WTC11 (cell line): ENCODE data around the gene CPNE1. TPM values are rescaled to one million over a fixed set of nuclear protein-coding genes. Genes with fewer than 3 reads are reported as not detected.

Source experiments
- ATAC-seq: fragments of 200-7000 bp; cut with Tn5 transposase; 2 replicates; pipeline ENCODE4 v1.10.0; 2021; ENCODE audit warnings: mild to moderate bottlenecking, moderate library complexity
- CTCF ChIA-PET: fragments of 300-600 bp; sonication (Branson Sonifier 250); formaldehyde crosslinking; loops from one replicate; lab custom pipeline; 2021; ENCODE audit warnings: antibody characterized with exemption; lab: Charles Lee
- POLR2A ChIA-PET: fragments of 350-600 bp; sonication (Branson Sonifier 250); formaldehyde crosslinking; loops from one replicate; lab custom pipeline; 2021; ENCODE audit warnings: antibody characterized with exemption; lab: Charles Lee
- DNase-seq: peaks from one replicate; pipeline ENCODE4 v3.0.0; 2021; ENCODE audit warnings: low spot score
- H3K27ac Mint-ChIP-seq: 2 replicates; pipeline ENCODE4 v1.8.0; 2021; ENCODE audit warnings: mixed read lengths
- H3K27me3 Mint-ChIP-seq: 2 replicates; pipeline ENCODE4 v1.8.0; 2021; ENCODE audit warnings: low read depth, mild to moderate bottlenecking, moderate library complexity, mixed read lengths
- H3K36me3 Mint-ChIP-seq: 2 replicates; pipeline ENCODE4 v1.8.0; 2021; ENCODE audit warnings: mixed read lengths
- H3K4me1 Mint-ChIP-seq: 2 replicates; pipeline ENCODE4 v1.8.0; 2022; ENCODE audit warnings: mixed read lengths
- H3K4me3 Mint-ChIP-seq: 2 replicates; pipeline ENCODE4 v1.8.0; 2021; ENCODE audit warnings: mild to moderate bottlenecking, moderate library complexity, mixed read lengths
- H3K9me3 Mint-ChIP-seq: 2 replicates; pipeline ENCODE4 v1.8.0; 2021; ENCODE audit warnings: mixed read lengths
- CBFB ChIP-seq: sonication (generic); formaldehyde crosslinking; IDR thresholded peaks from 2 replicates; pipeline ENCODE4 v1.8.1; 2022; ENCODE audit warnings: mild to moderate bottlenecking, low read depth, missing genetic modification reagents
- FOXK1 ChIP-seq: sonication (generic); formaldehyde crosslinking; IDR thresholded peaks from 2 replicates; pipeline ENCODE4 v1.8.0; 2022; ENCODE audit warnings: mild to moderate bottlenecking, moderate library complexity, missing genetic modification reagents
- GABPB1 ChIP-seq: sonication (generic); formaldehyde crosslinking; IDR thresholded peaks from 2 replicates; pipeline ENCODE4 v1.8.1; 2023; ENCODE audit warnings: mild to moderate bottlenecking, missing genetic modification reagents
- IRF2 ChIP-seq: sonication (generic); formaldehyde crosslinking; IDR thresholded peaks from 2 replicates; pipeline ENCODE4 v1.8.0; 2022; ENCODE audit warnings: low read depth, missing genetic modification reagents, borderline replicate concordance
- KAT7 ChIP-seq: sonication (generic); formaldehyde crosslinking; IDR thresholded peaks from 2 replicates; pipeline ENCODE4 v1.8.1; 2023; ENCODE audit warnings: missing genetic modification reagents, mild to moderate bottlenecking, borderline replicate concordance
- RELA ChIP-seq: sonication (generic); formaldehyde crosslinking; IDR thresholded peaks from 2 replicates; pipeline ENCODE4 v1.8.1; 2022; ENCODE audit warnings: missing genetic modification reagents, mild to moderate bottlenecking, borderline replicate concordance
- ZNF232 ChIP-seq: sonication (generic); formaldehyde crosslinking; IDR thresholded peaks from 2 replicates; pipeline ENCODE4 v1.8.0; 2022; ENCODE audit warnings: mild to moderate bottlenecking, missing genetic modification reagents
- total RNA-seq: library from RNA; stranded (reverse); gene quantifications from 3 replicates; pipeline ENCODE4 v1.2.3, GENCODE V29; 2021
- TF ChIP-seq, protein P1 (sequence below): sonication (generic); formaldehyde crosslinking; IDR thresholded peaks from 2 replicates; pipeline ENCODE4 v1.8.1; 2022; ENCODE audit warnings: missing genetic modification reagents, borderline replicate concordance
- TF ChIP-seq, protein P2 (sequence below): sonication (generic); formaldehyde crosslinking; IDR thresholded peaks from 2 replicates; pipeline ENCODE4 v1.8.1; 2023; ENCODE audit warnings: mild to moderate bottlenecking, missing genetic modification reagents
- TF ChIP-seq, protein P3 (sequence below): fragments of 250-450 bp; sonication (Bioruptor Pico); IDR thresholded peaks from 2 replicates; pipeline ENCODE4 v1.9.0; 2021; ENCODE audit warnings: mild to moderate bottlenecking
- TF ChIP-seq, protein P4 (sequence below): sonication (generic); formaldehyde crosslinking; IDR thresholded peaks from 2 replicates; pipeline ENCODE4 v1.8.1; 2022; ENCODE audit warnings: mild to moderate bottlenecking, missing genetic modification reagents, moderate library complexity, borderline replicate concordance
- TF ChIP-seq, protein P5 (sequence below): sonication (generic); formaldehyde crosslinking; IDR thresholded peaks from 2 replicates; pipeline ENCODE4 v1.8.0; 2023; ENCODE audit warnings: missing genetic modification reagents, mild to moderate bottlenecking, borderline replicate concordance
- TF ChIP-seq, protein P6 (sequence below): fragments of 250-450 bp; sonication (Bioruptor Pico); IDR thresholded peaks from 2 replicates; pipeline ENCODE4 v1.9.0; 2021; ENCODE audit warnings: moderate library complexity, mild to moderate bottlenecking, inconsistent platforms, borderline replicate concordance

Gene CPNE1
- total RNA-seq, 1 experiment from 2014 or later: 312 TPM

DNA sequence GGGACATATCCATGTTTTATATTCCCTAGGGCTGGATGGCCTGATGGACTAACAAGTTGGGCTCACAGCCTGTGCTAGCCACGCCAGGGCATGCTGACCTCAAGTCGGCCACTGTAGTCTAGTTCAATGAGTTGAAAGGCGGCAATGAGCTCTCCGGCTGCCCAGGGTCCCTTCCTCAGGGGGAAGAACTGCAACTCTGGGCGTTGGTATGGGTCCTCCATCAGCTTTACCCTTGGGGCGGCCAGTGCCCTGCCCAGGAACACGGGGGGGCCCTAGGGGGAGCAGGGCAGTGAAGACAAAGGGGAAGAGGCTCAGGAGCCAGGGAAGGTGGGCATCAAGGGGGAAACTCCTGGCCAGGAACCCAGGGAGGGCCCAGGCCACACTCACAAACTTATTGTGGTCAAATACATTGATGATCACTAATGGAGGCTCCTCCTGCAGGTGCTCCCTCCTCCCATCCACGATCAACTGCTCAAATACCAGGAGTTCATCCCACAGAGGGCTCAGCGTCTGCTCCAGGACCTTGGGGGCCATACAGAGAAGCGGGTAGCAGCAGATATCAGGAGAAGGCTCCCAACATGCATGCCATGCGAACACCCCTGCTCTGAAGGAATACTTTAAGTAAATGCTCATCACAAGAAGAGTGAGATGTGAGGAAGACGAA, 81.8 kb downstream of the CPNE1 start:
- Mint-ChIP-seq H3K4me1 (no peaks in the 10 kb centered on the region), H3K9me3 (peaks cover 12% of the 10 kb centered on the region), H3K27me3 (no peaks in the 10 kb centered on the region), H3K36me3 (no peaks in the 10 kb centered on the region), H3K4me3 (no peak overlapping the region), H3K27ac (no peak overlapping the region)
- TF ChIP-seq, protein P1, sequence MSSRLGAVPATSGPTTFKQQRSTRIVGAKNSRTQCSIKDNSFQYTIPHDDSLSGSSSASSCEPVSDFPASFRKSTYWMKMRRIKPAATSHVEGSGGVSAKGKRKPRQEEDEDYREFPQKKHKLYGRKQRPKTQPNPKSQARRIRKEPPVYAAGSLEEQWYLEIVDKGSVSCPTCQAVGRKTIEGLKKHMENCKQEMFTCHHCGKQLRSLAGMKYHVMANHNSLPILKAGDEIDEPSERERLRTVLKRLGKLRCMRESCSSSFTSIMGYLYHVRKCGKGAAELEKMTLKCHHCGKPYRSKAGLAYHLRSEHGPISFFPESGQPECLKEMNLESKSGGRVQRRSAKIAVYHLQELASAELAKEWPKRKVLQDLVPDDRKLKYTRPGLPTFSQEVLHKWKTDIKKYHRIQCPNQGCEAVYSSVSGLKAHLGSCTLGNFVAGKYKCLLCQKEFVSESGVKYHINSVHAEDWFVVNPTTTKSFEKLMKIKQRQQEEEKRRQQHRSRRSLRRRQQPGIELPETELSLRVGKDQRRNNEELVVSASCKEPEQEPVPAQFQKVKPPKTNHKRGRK: no peak
- ATAC-seq: no peak
- CTCF ChIA-PET: interaction anchor here (0.9 kb wide), 1 partner anchor 22 kb away, joined by 3 read pairs; no protein-coding TSS in a partner anchor
- DNase-seq: no peak
- POLR2A ChIA-PET: no interaction called here

DNA sequence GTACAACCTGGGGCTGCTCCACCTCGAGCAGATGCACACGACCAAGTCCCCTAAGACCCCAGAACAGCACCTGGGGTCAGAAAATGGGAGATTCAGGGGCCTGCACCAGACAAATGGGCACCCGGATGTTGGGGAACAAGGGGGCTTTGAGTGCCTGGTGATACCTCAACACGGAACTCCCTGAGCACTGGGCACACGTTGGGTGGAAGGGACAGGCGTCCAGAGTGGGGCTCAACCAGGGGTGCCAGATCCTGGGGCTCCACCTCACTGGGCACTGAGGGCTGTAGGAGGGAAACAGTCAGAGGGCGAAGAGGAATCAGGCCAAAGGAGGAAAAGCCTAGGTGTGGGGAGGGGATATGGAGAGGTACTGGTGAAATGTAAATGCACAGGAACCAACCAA, 82.6 kb downstream of the CPNE1 start:
- H3K4me3 Mint-ChIP-seq: no peak overlapping the region
- no peak for ATAC-seq
- H3K9me3 Mint-ChIP-seq: peaks cover 12% of the 10 kb centered on the region
- H3K4me1 Mint-ChIP-seq: no peaks in the 10 kb centered on the region
- POLR2A ChIA-PET: no interaction called here
- no peak for DNase-seq
- TF ChIP-seq, protein P2, sequence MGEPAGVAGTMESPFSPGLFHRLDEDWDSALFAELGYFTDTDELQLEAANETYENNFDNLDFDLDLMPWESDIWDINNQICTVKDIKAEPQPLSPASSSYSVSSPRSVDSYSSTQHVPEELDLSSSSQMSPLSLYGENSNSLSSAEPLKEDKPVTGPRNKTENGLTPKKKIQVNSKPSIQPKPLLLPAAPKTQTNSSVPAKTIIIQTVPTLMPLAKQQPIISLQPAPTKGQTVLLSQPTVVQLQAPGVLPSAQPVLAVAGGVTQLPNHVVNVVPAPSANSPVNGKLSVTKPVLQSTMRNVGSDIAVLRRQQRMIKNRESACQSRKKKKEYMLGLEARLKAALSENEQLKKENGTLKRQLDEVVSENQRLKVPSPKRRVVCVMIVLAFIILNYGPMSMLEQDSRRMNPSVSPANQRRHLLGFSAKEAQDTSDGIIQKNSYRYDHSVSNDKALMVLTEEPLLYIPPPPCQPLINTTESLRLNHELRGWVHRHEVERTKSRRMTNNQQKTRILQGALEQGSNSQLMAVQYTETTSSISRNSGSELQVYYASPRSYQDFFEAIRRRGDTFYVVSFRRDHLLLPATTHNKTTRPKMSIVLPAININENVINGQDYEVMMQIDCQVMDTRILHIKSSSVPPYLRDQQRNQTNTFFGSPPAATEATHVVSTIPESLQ (CRISPR knock-in tag): no peak
- TF ChIP-seq, protein P3, sequence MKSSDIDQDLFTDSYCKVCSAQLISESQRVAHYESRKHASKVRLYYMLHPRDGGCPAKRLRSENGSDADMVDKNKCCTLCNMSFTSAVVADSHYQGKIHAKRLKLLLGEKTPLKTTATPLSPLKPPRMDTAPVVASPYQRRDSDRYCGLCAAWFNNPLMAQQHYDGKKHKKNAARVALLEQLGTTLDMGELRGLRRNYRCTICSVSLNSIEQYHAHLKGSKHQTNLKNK (CRISPR knock-in tag): no peak
- TF ChIP-seq, protein P4, sequence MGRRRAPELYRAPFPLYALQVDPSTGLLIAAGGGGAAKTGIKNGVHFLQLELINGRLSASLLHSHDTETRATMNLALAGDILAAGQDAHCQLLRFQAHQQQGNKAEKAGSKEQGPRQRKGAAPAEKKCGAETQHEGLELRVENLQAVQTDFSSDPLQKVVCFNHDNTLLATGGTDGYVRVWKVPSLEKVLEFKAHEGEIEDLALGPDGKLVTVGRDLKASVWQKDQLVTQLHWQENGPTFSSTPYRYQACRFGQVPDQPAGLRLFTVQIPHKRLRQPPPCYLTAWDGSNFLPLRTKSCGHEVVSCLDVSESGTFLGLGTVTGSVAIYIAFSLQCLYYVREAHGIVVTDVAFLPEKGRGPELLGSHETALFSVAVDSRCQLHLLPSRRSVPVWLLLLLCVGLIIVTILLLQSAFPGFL: no peak
- no peak for TF ChIP-seq RELA (CRISPR knock-in tag)
- TF ChIP-seq CBFB: no peak
- TF ChIP-seq IRF2 (CRISPR knock-in tag): no peak
- TF ChIP-seq, protein P5, sequence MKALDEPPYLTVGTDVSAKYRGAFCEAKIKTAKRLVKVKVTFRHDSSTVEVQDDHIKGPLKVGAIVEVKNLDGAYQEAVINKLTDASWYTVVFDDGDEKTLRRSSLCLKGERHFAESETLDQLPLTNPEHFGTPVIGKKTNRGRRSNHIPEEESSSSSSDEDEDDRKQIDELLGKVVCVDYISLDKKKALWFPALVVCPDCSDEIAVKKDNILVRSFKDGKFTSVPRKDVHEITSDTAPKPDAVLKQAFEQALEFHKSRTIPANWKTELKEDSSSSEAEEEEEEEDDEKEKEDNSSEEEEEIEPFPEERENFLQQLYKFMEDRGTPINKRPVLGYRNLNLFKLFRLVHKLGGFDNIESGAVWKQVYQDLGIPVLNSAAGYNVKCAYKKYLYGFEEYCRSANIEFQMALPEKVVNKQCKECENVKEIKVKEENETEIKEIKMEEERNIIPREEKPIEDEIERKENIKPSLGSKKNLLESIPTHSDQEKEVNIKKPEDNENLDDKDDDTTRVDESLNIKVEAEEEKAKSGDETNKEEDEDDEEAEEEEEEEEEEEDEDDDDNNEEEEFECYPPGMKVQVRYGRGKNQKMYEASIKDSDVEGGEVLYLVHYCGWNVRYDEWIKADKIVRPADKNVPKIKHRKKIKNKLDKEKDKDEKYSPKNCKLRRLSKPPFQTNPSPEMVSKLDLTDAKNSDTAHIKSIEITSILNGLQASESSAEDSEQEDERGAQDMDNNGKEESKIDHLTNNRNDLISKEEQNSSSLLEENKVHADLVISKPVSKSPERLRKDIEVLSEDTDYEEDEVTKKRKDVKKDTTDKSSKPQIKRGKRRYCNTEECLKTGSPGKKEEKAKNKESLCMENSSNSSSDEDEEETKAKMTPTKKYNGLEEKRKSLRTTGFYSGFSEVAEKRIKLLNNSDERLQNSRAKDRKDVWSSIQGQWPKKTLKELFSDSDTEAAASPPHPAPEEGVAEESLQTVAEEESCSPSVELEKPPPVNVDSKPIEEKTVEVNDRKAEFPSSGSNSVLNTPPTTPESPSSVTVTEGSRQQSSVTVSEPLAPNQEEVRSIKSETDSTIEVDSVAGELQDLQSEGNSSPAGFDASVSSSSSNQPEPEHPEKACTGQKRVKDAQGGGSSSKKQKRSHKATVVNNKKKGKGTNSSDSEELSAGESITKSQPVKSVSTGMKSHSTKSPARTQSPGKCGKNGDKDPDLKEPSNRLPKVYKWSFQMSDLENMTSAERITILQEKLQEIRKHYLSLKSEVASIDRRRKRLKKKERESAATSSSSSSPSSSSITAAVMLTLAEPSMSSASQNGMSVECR (CRISPR knock-in tag): no peak
- no peak for TF ChIP-seq FOXK1 (CRISPR knock-in tag)
- TF ChIP-seq KAT7 (CRISPR knock-in tag): no peak
- no peak overlapping the region for H3K27ac Mint-ChIP-seq
- no peaks in the 10 kb centered on the region for H3K27me3 Mint-ChIP-seq
- no peaks in the 10 kb centered on the region for H3K36me3 Mint-ChIP-seq
- CTCF ChIA-PET: interaction anchor here (0.5 to 0.9 kb wide), 2 partner anchors 22 to 411 kb away, joined by 3 read pairs; no protein-coding TSS in a partner anchor

DNA sequence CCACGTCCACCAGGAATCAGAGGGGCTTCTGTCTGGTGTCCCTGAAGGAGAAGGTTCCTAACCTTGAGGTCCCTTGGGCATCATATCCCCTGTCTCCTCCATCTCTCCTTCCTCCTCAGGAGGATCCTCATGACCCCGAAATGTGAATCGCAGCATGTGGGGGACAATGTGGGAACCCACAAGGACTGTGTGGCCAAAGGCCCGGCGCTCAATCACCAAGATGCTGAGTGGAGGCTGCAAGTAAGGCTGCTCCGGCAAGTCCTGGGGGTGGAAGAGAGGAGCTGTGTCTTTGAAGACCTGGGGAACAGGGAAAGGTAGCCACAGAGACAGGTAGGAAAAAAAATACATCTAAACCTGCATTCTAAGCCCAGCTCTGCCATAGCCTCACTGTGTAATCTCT, 85.5 kb downstream of the CPNE1 start:
- no peak for DNase-seq
- H3K9me3 Mint-ChIP-seq: peaks cover 6% of the 10 kb centered on the region
- CTCF ChIA-PET: interaction anchor here (0.8 to 1.3 kb wide), 6 partner anchors 8 to 368 kb away, joined by 3 to 5 read pairs (median 3); partner anchors contain the start of gene ERGIC3

More for the DNA sequence above, 85.5 kb downstream of the CPNE1 start:
- no peak overlapping the region for H3K27ac Mint-ChIP-seq
- no peak for TF ChIP-seq GABPB1 (CRISPR knock-in tag)
- no peak for TF ChIP-seq ZNF232 (CRISPR knock-in tag)
- TF ChIP-seq, protein P6, sequence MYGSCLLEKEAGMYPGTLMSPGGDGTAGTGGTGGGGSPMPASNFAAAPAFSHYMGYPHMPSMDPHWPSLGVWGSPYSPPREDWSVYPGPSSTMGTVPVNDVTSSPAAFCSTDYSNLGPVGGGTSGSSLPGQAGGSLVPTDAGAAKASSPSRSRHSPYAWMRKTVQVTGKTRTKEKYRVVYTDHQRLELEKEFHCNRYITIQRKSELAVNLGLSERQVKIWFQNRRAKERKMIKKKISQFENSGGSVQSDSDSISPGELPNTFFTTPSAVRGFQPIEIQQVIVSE (CRISPR knock-in tag): no peak
- no peaks in the 10 kb centered on the region for H3K4me1 Mint-ChIP-seq
- no peak for ATAC-seq
- H3K27me3 Mint-ChIP-seq: peaks cover 4% of the 10 kb centered on the region; the same call in 1 of the 2 replicates
- H3K36me3 Mint-ChIP-seq: no peaks in the 10 kb centered on the region
- H3K4me3 Mint-ChIP-seq: no peak overlapping the region
- POLR2A ChIA-PET: interaction anchor here (0.6 to 0.8 kb wide), 2 partner anchors 9 to 455 kb away, joined by 4 to 8 read pairs; no protein-coding TSS in a partner anchor
